ENCODE data around the gene AHCYL2.
A peak's percentile ranks its signal among the peaks of the same experiment; 100 is the strongest.
"Not testable (repeated sequence)": the region's sequence is repeated elsewhere in the genome, so short reads cannot be mapped to it uniquely, and the experiment has no call there.

Gene AHCYL2

GRCh38 chr7:129354428-129355157 is 129.8 kb downstream of the AHCYL2 start:
- DNase-seq = no peak

- no peak for DNase-seq
These were observed 131.3 kb downstream of the AHCYL2 start for GRCh38 chr7:129356176-129356575.

DNA sequence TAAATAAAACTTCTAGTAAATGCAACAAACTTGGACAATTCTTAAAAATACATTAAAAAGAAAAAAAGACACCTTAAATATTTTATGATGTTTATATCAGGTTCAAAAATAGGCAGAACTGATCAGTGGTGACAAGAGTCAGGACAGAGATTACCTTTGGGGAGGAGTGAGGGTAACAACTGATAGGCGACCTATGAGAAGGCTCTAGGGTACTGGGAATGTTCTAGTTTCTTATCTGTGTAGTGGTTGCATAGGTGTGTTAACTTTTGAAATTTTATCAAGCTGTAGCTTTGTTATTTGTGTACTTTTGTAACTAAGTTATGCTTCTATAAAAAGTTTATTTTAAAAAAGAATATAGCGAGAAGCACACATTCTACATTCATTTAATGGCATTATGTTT is 134.3 kb downstream of the AHCYL2 start:
- DNase-seq = no peak

DNA sequence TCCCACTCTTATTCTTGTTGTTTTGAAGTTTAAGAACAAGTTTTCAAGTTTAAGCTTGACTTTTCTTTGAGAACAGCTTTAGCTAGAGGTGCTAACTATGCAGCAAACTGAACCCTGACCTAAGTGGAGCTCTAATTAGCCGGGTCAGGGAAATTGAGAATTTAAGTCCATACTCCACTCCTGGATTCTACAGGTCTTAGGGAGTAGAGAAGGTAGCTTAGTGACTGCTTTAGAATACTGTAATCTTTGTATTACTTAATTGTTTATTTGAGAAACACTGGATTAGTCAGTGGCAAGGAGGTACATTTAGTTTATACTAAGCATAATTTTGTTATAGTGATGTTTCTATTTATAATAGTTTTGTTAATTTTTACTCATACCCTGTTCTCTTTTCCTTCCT is 134.8 kb downstream of the AHCYL2 start:
- no peak for DNase-seq

GRCh38 chr7:129361771-129362170 is 136.9 kb downstream of the AHCYL2 start:
- no peak for DNase-seq

GRCh38 chr7:129362496-129362895 is 137.7 kb downstream of the AHCYL2 start:
- no peak for DNase-seq

DNA sequence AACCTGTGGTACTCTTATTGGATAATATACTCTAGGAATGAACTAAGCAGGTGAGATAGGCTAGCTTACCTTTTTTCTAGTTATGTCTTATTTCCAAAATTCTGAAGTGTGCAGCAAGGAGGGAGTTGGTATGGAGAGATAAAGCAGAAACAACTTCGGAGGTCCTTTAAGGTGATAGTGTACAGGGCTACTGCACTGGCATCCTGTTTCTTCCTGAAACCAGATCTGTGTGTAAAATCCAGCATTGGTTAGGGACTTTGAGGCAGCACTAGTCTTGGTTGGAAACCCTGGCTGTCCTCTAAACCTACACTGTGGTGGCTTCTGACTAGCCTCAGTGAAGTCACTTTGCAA is 142.5 kb downstream of the AHCYL2 start:
- no peak for DNase-seq

DNA sequence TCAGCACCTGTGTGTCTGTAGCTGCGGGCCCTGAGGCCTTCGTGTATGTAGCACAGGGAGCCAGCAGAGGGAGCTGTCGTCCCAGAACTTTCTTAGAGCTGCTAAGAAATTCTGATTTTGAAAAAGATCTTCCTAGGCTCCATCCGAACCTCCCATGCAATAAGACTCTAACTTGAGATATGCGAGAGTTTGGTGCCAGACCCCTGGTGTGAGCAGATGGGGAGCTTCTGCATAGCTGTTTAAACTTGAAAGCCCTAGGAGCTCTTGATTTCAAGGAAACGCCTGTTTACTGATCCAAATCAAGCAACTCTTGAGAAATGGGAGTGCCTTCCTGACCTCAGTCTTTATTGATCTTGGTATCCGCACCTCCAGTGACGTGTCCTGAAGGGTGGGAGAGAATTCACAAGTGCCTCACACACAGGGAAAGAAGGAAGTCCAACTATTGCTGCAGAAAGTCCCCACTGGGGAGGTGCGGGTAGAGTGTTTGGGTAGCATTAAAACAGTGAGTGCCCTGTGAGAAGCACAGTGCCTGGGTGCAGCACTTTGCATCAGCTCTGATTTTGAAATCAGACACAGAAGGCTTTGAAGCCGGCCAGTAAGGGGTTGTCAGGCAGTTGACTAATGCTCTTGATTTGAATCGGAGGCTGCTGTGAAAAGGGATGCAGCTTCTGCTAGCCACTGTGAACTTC is 143.0 kb downstream of the AHCYL2 start:
- DNase-seq = peak; percentile 26

DNA sequence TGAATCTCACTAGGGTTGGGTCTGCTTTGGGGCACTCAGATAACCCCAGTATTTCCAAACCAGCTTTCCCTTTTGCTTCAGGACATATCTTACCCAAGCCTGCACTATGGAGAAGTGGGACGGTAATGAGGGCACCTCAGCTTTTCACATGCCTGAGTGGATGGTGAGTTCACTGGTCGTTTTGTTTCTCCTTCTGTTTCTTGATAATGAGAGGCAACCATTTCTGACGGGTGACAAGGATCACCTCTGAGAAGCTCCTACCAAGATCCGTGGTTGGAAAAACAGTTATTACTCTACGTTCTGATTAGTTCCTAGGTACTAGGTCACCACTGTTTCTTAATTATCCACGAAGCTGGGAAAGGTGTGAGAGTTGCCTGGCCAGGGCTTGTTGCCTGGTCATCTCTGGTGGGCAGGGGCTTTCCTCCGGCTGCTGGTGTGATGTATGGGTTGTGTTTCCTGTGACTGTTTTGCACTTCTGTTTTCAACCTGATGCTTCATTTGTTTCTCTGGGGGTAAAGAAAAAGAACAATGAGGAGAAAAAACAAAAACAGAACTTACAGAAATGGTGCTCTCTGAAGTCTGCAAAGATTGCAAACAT is 143.7 kb downstream of the AHCYL2 start:
- DNase-seq = no peak

DNA sequence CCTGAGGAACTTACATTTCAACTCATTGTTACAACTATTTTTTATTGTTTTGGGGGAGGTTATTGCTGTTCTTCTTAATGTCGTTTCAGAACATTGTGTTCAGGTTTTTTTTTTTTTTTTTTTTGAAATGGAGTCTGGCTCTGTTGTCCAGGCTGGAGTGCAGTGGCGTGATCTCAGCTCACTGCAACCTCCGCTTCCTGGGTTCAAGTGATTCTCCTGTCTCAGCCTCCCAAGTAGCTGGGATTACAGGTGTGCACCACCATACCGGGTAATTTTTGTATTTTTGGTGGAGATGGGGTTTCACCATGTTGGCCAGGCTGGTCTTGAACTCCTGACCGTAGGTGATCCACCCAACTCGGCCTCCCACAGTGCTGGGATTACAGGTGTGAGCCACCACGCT is 144.6 kb downstream of the AHCYL2 start:
- DNase-seq = not testable (repeated sequence)

DNA sequence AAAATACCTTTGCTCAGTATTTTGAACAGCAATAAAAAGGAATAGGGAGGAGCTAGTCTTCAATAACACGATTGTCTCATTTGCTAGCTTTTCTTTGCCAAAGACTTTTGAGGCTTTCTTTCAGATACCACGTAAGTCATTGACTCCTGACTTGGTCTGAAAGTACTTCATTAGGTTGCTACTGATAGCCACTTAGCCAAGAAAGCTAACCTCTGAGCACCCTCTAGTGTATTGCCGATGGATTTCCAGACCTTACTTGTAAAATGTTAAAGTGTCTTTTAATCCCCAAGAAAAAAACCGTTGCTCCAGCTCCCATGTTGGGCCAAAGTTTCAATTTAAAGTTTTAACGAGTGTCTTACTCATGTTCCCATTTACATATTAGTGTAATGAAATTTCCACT is 146.0 kb downstream of the AHCYL2 start:
- DNase-seq = no peak

GRCh38 chr7:129371487-129371886 is 146.7 kb downstream of the AHCYL2 start:
- DNase-seq = no peak

DNA sequence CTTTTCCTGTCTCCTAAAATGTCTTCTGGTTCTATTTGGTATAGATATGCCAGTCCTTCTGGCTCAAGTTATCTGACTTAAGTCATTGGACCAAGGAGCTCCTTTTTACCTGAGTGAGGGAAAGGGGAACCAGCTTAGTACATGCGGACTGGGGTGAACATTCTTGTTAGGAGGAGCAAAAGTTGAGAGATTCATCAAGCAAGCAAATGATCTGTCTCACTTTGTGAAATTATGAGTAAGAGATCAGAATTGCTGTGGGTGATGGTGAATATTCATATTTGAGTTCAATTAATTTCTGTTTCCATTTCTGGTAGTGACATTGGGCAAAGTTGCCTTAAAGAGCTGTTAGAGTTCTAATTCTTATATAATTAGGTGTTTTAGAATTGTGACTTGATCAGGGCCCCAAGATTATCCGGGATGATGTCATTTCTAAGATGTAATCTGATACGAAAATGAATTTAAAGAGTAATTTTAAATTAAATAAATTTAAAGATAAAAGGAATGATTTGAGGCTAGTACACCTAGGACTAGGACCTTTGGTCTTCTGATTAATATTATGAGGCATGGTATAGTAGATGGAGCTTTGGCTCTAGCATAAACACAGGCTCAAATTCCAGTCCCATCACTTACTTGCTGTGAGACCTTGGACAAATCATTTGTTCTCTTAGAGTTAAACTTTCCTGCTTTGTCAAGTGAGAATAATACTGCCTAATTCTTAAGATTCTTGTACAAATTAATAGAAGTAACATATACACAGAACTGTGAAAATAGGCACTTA is 149.0 kb downstream of the AHCYL2 start:
- DNase-seq = no peak

GRCh38 chr7:129375141-129375938 is 150.5 kb downstream of the AHCYL2 start:
- no peak for DNase-seq

DNA sequence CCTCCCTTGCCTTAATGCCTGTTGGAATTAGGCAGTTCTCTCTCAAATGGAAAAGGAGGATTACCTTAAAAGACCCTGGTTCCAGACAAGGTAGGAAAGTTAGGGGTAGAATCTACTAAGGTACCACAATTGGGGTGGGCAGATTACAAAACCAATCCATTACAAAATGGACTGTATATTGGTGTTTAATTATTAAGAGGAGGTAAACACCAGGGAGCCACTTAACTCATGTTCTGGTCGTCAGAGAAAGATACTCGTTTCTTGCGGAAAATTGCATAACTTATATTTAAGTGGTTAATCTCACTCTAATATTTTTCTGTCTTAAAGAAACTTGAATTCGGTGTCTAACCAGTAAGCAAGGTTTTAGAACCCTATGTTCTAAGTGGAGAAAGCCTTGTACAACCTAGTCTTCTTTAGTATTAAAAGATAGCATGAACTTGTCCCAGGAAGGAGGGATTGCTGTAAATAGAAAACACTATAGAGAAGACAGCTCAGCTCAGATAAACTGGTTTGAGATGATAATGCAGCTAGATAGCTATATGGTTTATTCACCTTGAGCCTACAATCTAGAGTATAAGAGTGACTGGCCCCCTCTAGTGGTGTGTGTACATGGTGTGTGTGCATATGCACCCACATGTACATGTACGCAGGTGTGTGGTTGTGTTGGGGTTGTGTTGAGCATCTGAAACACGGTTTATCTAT is 151.4 kb downstream of the AHCYL2 start:
- DNase-seq = no peak

DNA sequence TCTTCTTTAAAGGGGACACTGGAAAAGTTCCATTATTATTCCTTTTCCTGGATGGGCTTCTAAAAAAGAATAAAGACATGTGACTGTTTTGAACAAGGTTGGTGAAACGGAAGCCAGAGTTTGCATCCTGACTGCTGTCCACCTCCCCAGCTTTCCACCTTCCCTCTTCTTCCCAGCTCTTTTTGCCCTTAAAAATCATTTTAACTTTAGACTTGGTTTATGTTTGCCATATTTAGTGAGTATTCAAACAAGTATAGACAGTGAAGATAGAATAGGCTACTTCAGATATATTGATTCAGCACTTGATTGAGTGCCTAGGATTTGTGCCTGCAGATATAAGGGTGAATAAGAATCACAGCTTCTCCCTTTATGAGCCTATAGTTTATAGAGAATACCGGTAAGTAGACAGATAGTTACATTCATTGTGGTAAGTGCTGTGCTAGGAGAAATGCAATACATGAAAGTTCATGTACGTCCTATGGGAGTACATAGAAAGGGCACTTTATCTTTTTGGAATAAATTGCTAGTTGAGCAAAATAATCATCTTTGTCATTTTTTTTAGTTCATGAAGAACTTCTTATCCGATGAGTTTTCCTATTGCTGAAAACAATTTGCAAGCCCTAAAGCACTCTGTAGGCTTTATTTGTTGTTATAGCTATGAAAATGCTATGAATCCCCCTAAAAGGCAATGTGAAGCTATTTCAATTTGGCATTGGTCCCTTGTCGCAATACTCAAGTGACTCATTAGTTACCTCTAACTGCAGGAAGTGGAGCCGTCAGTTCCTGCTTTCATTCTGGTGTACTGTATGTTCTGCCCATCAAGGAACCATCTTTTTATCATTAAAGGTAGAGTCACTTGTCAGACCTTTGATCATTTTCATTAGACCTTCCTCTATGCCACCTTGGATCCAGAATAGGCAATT is 152.2 kb downstream of the AHCYL2 start:
- DNase-seq = no peak

DNA sequence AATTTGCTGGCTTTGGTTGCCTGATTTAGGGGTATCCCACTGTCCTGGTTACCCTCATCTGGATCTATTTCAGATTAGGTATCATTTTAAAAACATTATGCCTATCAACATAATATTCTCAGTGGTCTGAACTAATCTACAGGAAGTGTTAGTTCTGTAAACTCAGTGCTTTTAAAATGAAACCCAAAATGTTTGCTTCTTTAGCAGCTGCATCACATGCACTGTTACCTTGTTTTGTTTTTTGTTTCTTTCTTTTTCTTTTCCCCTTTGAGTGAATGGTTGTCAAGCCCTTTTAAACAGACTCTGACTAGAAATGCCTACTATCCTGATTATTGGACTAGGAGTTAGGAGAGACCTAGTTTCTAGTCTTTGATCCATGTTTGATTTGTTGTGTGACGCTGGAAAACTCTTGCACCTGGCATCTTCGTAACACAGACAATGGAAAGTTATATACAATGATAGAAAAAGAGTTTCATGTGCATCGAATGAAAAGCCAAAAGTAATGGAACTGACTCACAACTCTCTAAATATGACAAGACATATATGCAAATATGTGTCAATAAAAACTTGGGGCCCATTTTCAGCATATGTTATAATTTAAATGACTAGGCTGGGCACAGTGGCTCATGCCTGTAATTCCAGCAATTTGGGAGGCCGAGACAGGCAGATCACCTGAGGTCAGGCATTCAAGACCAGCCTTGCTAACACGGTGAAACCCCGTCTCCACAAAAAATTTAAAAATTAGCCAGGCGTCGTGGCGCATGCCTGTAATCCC is 157.1 kb downstream of the AHCYL2 start:
- no peak for DNase-seq

- no peak for DNase-seq
These were observed 158.8 kb downstream of the AHCYL2 start for GRCh38 chr7:129383542-129384132.

DNA sequence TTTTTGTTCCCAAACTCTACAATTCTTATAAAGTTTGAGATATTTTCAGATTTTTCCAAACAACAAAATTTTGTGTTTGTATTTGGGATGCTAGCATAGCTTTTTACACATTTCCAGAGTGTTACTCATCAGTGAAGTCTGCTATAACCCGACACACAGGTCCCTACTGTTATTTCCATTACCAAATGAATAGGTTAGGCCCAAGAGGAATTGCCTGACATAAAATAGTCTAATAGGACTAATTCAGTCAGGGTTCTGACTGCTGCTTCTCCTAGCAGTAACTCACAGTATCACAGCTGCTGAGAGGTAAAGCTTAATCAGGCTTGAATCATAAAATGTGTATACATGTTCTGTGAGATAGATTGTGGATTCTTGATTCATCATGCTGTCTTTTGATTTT is 160.3 kb downstream of the AHCYL2 start:
- no peak for DNase-seq

GRCh38 chr7:129385598-129385997 is 160.8 kb downstream of the AHCYL2 start:
- DNase-seq = no peak
